Muscle layer of colon (tissue), 2 donors: ENCODE data around the gene FAM174C.

Experiments
- H3K27ac ChIP-seq: one replicate; pipeline ENCODE4 v1.7.0; 2013; ENCODE audit warnings: low read depth, mild to moderate bottlenecking, low read length, moderate library complexity
- H3K27me3 ChIP-seq, 2 donors: one replicate each; pipeline ENCODE4 v1.7.0; 2013; ENCODE audit warnings: low read length in 2 of 2, mild to moderate bottlenecking in 2 of 2; ENCODE audit not compliant: insufficient read depth in 2 of 2, control insufficient read depth in 1 of 2
- H3K36me3 ChIP-seq: one replicate; pipeline ENCODE4 v1.7.0; 2013; ENCODE audit warnings: mild to moderate bottlenecking, low read length; ENCODE audit not compliant: insufficient read depth
- H3K4me1 ChIP-seq: one replicate; pipeline ENCODE4 v1.7.0; 2013; ENCODE audit warnings: mild to moderate bottlenecking, low read length; ENCODE audit not compliant: insufficient read depth
- H3K4me3 ChIP-seq, 2 donors: one replicate each; pipeline ENCODE4 v1.7.0; 2013; ENCODE audit warnings: low read length in 2 of 2, low read depth in 1 of 2, mild to moderate bottlenecking in 1 of 2, moderate library complexity in 1 of 2
- H3K9ac ChIP-seq: one replicate; pipeline ENCODE4 v1.7.0; 2013; ENCODE audit warnings: low read length
- H3K9me3 ChIP-seq: one replicate; pipeline ENCODE4 v1.7.0; 2013; ENCODE audit warnings: mild to moderate bottlenecking, low read length
- donor health status: abdominal sarcoma.
- donor health status: Adenocarcinoma of cecum.

FAM174C gene

GRCh38 chr19:1322198-1322981 lies 47.1 kb downstream of the FAM174C start:
- Histone ChIP-seq H3K27me3 (peaks cover 0 to 39% of the 10 kb centered on the region in 2 donors), H3K36me3 (no peaks in the 10 kb centered on the region), H3K27ac (no peak overlapping the region), H3K9ac (no peak overlapping the region), H3K4me3 (no peak overlapping the region), H3K9me3 (no peaks in the 10 kb centered on the region), H3K4me1 (peaks cover 10% of the 10 kb centered on the region)

- Histone ChIP-seq H3K27ac (no peak overlapping the region), H3K9ac (no peak overlapping the region), H3K9me3 (no peaks in the 10 kb centered on the region), H3K4me3 (peak overlapping the region in 1 of 2 donors; percentile 47), H3K36me3 (no peaks in the 10 kb centered on the region), H3K4me1 (peaks cover 10% of the 10 kb centered on the region), H3K27me3 (peaks cover 0 to 26% of the 10 kb centered on the region in 2 donors)
These were observed 49.0 kb downstream of the FAM174C start for GRCh38 chr19:1324249-1324805.

GRCh38 chr19:1324806-1325567 lies 49.7 kb downstream of the FAM174C start:
- peaks cover 10% of the 10 kb centered on the region for H3K4me1 ChIP-seq
- no peaks in the 10 kb centered on the region for H3K9me3 ChIP-seq
- peaks cover 0 to 26% of the 10 kb centered on the region in 2 donors for H3K27me3 ChIP-seq
- H3K9ac ChIP-seq: no peak overlapping the region
- peak overlapping the region in 1 of 2 donors; percentile 47 for H3K4me3 ChIP-seq
- no peaks in the 10 kb centered on the region for H3K36me3 ChIP-seq
- peak overlapping the region; percentile 16 for H3K27ac ChIP-seq

GRCh38 chr19:1325568-1326294 lies 50.4 kb downstream of the FAM174C start:
- Histone ChIP-seq H3K36me3 (no peaks in the 10 kb centered on the region), H3K4me1 (peaks cover 10% of the 10 kb centered on the region), H3K9me3 (no peaks in the 10 kb centered on the region), H3K4me3 (peak overlapping the region in 1 of 2 donors; percentile 47), H3K27me3 (peaks cover 0 to 26% of the 10 kb centered on the region in 2 donors), H3K9ac (no peak overlapping the region), H3K27ac (peak overlapping the region; percentile 16)

- Histone ChIP-seq H3K27ac (no peak overlapping the region), H3K9me3 (no peaks in the 10 kb centered on the region), H3K36me3 (no peaks in the 10 kb centered on the region), H3K9ac (no peak overlapping the region), H3K4me3 (no peak overlapping the region), H3K27me3 (peaks cover 0 to 26% of the 10 kb centered on the region in 2 donors), H3K4me1 (peaks cover 10% of the 10 kb centered on the region)
These were observed 51.8 kb downstream of the FAM174C start for GRCh38 chr19:1327125-1327524.
